OCI-LY7 (cell line): Measurements from ENCODE around the gene EIF5A. TPM values are rescaled to one million over a fixed set of nuclear protein-coding genes. Genes with fewer than 3 reads are reported as not detected.

Experiments
- BruUV-seq: library from RNA; stranded (reverse); fragments of 400-500 nt; replicated peaks from 2 replicates; lab custom pipeline; 2021; lab: Mats Ljungman, UMichigan
- CTCF ChIA-PET: fragments of 300-600 bp; sonication (Branson Sonifier 250); formaldehyde crosslinking; loops from one replicate; lab custom pipeline; 2022; ENCODE audit warnings: antibody characterized with exemption; ENCODE audit not compliant: unreplicated experiment; lab: Charles Lee
- POLR2A ChIA-PET: fragments of 300-600 bp; sonication (Branson Sonifier 250); formaldehyde crosslinking; loops from one replicate; lab custom pipeline; 2022; ENCODE audit warnings: antibody characterized with exemption; lab: Charles Lee
- DNase-seq: peaks from one replicate; pipeline ENCODE4 v3.0.0-alpha.2; 2015; ENCODE audit warnings: low spot score
- H2AFZ ChIP-seq: fragments of 200-600 bp; sonication (generic), shearing (Covaris generic); 2 replicates; pipeline ENCODE4 v1.6.1; 2014; ENCODE audit warnings: mild to moderate bottlenecking, antibody characterized with exemption, low read length, moderate library complexity
- H3K27ac ChIP-seq: fragments of 200-600 bp; sonication (generic); 2 replicates; pipeline ENCODE4 v1.5.1; 2014; ENCODE audit warnings: mixed run types, low read depth, mild to moderate bottlenecking, moderate library complexity, low read length, inconsistent platforms; ENCODE audit not compliant: poor library complexity, severe bottlenecking
- H3K36me3 ChIP-seq: fragments of 200-600 bp; sonication (generic); 2 replicates; pipeline ENCODE4 v1.6.1; 2014; ENCODE audit warnings: mild to moderate bottlenecking, antibody characterized with exemption, low read length, moderate library complexity, mixed read lengths; ENCODE audit not compliant: insufficient read depth
- H3K4me1 ChIP-seq: fragments of 200-600 bp; sonication (generic); 2 replicates; pipeline ENCODE4 v1.5.1; 2014; ENCODE audit warnings: mild to moderate bottlenecking, low read length; ENCODE audit not compliant: insufficient read depth, poor library complexity, severe bottlenecking
- H3K4me2 ChIP-seq: fragments of 200-600 bp; sonication (generic); 2 replicates; pipeline ENCODE4 v1.6.1; 2014; ENCODE audit warnings: mild to moderate bottlenecking, low read length
- H3K4me3 ChIP-seq: fragments of 200-600 bp; sonication (generic); 2 replicates; pipeline ENCODE4 v1.5.1; 2014; ENCODE audit warnings: mild to moderate bottlenecking, low read depth, low read length; ENCODE audit not compliant: poor library complexity, severe bottlenecking
- H3K79me2 ChIP-seq: fragments of 200-600 bp; sonication (generic); 2 replicates; pipeline ENCODE4 v1.6.1; 2016; ENCODE audit warnings: low read depth, mild to moderate bottlenecking, low read length, moderate library complexity, mixed read lengths; ENCODE audit not compliant: insufficient read depth
- H3K9me2 ChIP-seq: fragments of 200-600 bp; sonication (generic); 2 replicates; pipeline ENCODE4 v1.6.1; 2016; ENCODE audit warnings: mild to moderate bottlenecking, low read length, mixed read lengths; ENCODE audit not compliant: insufficient read depth
- H3K9me3 ChIP-seq: fragments of 200-600 bp; sonication (generic); 2 replicates; pipeline ENCODE4 v1.6.1; 2014; ENCODE audit warnings: mild to moderate bottlenecking, mixed run types, low read length, mixed read lengths
- H4K20me1 ChIP-seq: fragments of 200-600 bp; sonication (generic); 2 replicates; pipeline ENCODE4 v1.6.1; 2014; ENCODE audit warnings: mild to moderate bottlenecking, antibody characterized with exemption, low read length, moderate library complexity, mixed read lengths; ENCODE audit not compliant: insufficient read depth
- EZH2phosphoT487 ChIP-seq: fragments of 200-600 bp; sonication (generic); IDR thresholded peaks from 2 replicates; pipeline ENCODE4 v1.6.1; 2018; ENCODE audit warnings: low read depth, borderline replicate concordance, mild to moderate bottlenecking, mixed run types, antibody characterized with exemption, low read length, moderate library complexity, mixed read lengths
- intact Hi-C: fragments of 100-400 bp; cut with micrococcal nuclease; formaldehyde crosslinking; loops from one replicate; pipeline ENCODE4 v1.10.0; 2022; ENCODE audit not compliant: unreplicated experiment
- total RNA-seq, 2 experiments: library from RNA; depleted of rRNA in 1 of 2; stranded (reverse); fragments of >200 nt in 1 of 2; shearing (Covaris generic) in 1 of 2; gene quantifications; 2 replicates each; pipeline ENCODE4 v1.2.3, GENCODE V29; 2014 to 2022
- TF ChIP-seq, protein P1 (sequence below): fragments of 200-600 bp; sonication (generic); conservative IDR thresholded peaks from 2 replicates; pipeline ENCODE4 v1.5.1; 2014; ENCODE audit warnings: mild to moderate bottlenecking, antibody characterized with exemption, low read length, moderate library complexity, mixed read lengths

EIF5A gene
- total RNA-seq, 2 experiments from 2014 or later: 491 to 803 TPM

DNA sequence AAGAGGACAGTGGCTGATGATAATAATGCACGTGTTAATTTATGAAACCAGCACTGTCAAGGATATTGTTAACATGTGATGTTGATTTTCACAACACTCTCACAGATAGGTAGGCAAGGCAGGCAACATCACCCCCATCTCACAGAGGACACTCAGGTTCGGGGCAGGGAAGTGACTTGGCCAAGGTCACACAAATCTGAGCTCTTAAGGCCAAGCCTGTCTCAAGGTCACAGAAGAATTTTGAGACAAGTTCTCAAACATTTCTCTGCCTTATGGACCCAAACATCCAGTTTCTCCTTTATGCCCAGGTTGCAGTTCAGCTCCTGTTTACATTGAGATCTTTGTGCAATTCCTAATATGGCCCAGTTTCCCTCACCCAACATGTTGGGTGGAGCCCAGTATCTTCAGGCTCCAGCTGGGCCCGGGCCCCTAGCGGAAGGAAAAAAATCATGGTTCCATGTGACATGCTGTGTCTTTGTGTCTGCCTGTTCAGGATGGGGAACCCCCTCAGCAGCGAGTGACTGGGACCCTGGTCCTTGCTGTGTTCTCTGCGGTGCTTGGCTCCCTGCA lies 24.6 kb upstream of the EIF5A start:
- Histone ChIP-seq H3K9me2 (no peaks in the 10 kb centered on the region), H3K36me3 (no peaks in the 10 kb centered on the region), H3K27ac (no peak overlapping the region), H3K4me2 (no peak overlapping the region; the same call in 1 of the 2 replicates), H3K4me3 (no peak overlapping the region), H3K79me2 (no peaks in the 10 kb centered on the region), H4K20me1 (no peaks in the 10 kb centered on the region), H3K9me3 (no peaks in the 10 kb centered on the region), H3K4me1 (peaks cover 41% of the 10 kb centered on the region), H2AFZ (peak overlapping the region; percentile 13; the same call in 1 of the 2 replicates)
- no peak for TF ChIP-seq EZH2phosphoT487
- TF ChIP-seq, protein P1, sequence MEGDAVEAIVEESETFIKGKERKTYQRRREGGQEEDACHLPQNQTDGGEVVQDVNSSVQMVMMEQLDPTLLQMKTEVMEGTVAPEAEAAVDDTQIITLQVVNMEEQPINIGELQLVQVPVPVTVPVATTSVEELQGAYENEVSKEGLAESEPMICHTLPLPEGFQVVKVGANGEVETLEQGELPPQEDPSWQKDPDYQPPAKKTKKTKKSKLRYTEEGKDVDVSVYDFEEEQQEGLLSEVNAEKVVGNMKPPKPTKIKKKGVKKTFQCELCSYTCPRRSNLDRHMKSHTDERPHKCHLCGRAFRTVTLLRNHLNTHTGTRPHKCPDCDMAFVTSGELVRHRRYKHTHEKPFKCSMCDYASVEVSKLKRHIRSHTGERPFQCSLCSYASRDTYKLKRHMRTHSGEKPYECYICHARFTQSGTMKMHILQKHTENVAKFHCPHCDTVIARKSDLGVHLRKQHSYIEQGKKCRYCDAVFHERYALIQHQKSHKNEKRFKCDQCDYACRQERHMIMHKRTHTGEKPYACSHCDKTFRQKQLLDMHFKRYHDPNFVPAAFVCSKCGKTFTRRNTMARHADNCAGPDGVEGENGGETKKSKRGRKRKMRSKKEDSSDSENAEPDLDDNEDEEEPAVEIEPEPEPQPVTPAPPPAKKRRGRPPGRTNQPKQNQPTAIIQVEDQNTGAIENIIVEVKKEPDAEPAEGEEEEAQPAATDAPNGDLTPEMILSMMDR: peak; percentile 32; the same call in 1 of the 2 replicates
- no TSS peak for BruUV-seq
- no peak for DNase-seq
- CTCF ChIA-PET: interaction anchor here (0.5 to 0.6 kb wide), 2 partner anchors 250 to 939 kb away, joined by 3 read pairs; no protein-coding TSS in a partner anchor
- intact Hi-C loops: no loop called here
- POLR2A ChIA-PET: no interaction called here

DNA sequence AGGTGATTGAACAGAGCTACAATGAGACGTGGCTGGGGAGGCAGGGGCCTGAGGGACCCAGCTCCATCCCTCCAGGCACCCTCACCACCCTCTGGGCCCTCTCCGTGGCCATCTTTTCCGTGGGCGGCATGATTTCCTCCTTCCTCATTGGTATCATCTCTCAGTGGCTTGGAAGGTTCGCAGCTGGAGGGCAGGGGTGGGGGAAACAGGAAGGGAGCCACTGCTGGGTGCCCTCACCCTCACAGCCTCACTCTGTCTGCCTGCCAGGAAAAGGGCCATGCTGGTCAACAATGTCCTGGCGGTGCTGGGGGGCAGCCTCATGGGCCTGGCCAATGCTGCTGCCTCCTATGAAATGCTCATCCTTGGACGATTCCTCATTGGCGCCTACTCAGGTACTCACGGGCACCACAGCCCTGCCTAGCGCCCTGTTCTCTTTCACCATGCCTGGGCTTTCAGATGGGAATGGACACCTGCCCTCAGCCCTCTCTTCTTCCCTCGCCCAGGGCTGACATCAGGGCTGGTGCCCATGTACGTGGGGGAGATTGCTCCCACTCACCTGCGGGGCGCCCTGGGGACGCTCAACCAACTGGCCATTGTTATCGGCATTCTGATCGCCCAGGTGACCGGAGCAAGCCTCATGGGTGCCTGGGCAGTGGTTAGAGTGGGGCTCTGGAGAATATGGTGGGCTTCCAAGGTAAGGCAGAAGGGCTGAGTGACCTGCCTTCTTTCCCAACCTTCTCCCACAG lies 23.8 kb upstream of the EIF5A start:
- no peak overlapping the region for H3K27ac ChIP-seq
- peaks cover 41% of the 10 kb centered on the region for H3K4me1 ChIP-seq
- H3K79me2 ChIP-seq: no peaks in the 10 kb centered on the region
- no peaks in the 10 kb centered on the region for H3K36me3 ChIP-seq
- H4K20me1 ChIP-seq: no peaks in the 10 kb centered on the region
- POLR2A ChIA-PET: no interaction called here
- H3K9me3 ChIP-seq: no peaks in the 10 kb centered on the region
- CTCF ChIA-PET: no interaction called here
- no peak for TF ChIP-seq EZH2phosphoT487
- TF ChIP-seq, protein P1: no peak
- BruUV-seq: no TSS peak
- H3K9me2 ChIP-seq: no peaks in the 10 kb centered on the region
- no peak overlapping the region for H3K4me3 ChIP-seq
- H2AFZ ChIP-seq: no peak overlapping the region
- no peak for DNase-seq
- intact Hi-C loops: no loop called here
- no peak overlapping the region for H3K4me2 ChIP-seq

DNA sequence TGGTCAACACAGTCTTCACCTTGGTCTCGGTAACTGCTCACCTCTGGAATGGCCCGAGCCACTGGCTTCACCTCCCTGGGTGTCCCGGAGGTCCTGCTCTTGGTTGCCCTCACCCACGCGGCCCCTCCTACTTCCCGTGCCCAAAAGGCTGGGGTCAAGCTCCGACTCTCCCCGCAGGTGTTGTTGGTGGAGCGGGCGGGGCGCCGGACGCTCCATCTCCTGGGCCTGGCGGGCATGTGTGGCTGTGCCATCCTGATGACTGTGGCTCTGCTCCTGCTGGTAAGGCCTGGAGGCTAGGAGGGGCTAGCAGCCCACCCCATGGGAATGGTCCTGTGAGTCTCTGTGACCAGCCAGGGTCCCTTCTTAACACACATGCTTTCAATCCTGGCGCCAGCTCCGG lies 22.5 kb upstream of the EIF5A start:
- POLR2A ChIA-PET: no interaction called here
- CTCF ChIA-PET: no interaction called here
- TF ChIP-seq EZH2phosphoT487: no peak
- BruUV-seq: no TSS peak
- no peaks in the 10 kb centered on the region for H3K9me2 ChIP-seq
- no peak overlapping the region for H3K4me3 ChIP-seq
- H2AFZ ChIP-seq: no peak overlapping the region
- intact Hi-C loops: no loop called here
- no peaks in the 10 kb centered on the region for H3K9me3 ChIP-seq
- H3K4me1 ChIP-seq: peaks cover 39% of the 10 kb centered on the region
- H3K79me2 ChIP-seq: no peaks in the 10 kb centered on the region
- no peak overlapping the region for H3K4me2 ChIP-seq
- no peaks in the 10 kb centered on the region for H4K20me1 ChIP-seq
- H3K27ac ChIP-seq: no peak overlapping the region
- DNase-seq: no peak
- no peaks in the 10 kb centered on the region for H3K36me3 ChIP-seq
